Spleen (tissue), 11 donors: ENCODE measurements around the gene ABHD13. TPM values are rescaled to one million over a fixed set of nuclear protein-coding genes. Genes with fewer than 3 reads are reported as not detected.
"Not testable (repeated sequence)": the region's sequence is repeated elsewhere in the genome, so short reads cannot be mapped to it uniquely, and the experiment has no call there.

Source experiments
- DNase-seq: peaks from one replicate; pipeline ENCODE4 v3.0.0-alpha.2; 2020
- H3K27ac ChIP-seq, 8 donors: fragments of 200-600 bp; sonication (generic) in 7 of 8; 1 replicate in 4 of 8; 2 replicates in 4 of 8; pipeline versions ENCODE4 v1.5.0 to v1.8.0; 2016 to 2021; ENCODE audit warnings: inconsistent platforms in 4 of 8, mild to moderate bottlenecking in 4 of 8, moderate library complexity in 1 of 8
- H3K27me3 ChIP-seq, 7 donors: fragments of 200-600 bp; sonication (generic) in 6 of 7; replicated peaks in 1 of 7; 1 replicate in 4 of 7; 2 replicates in 3 of 7; pipeline versions ENCODE4 v1.5.0 to v1.8.0; 2016 to 2021; ENCODE audit warnings: inconsistent platforms in 3 of 7, mild to moderate bottlenecking in 1 of 7
- H3K36me3 ChIP-seq, 6 donors: fragments of 200-600 bp; sonication (generic) in 5 of 6; 1 replicate in 4 of 6; 2 replicates in 2 of 6; pipeline versions ENCODE4 v1.5.0 to v1.8.0; 2016 to 2021; ENCODE audit warnings: inconsistent platforms in 2 of 6
- H3K4me1 ChIP-seq, 6 donors: fragments of 200-600 bp; sonication (generic) in 5 of 6; 1 replicate in 3 of 6; 2 replicates in 3 of 6; pipeline versions ENCODE4 v1.5.0 to v1.8.0; 2016 to 2021; ENCODE audit warnings: inconsistent platforms in 3 of 6
- H3K4me3 ChIP-seq, 8 donors: fragments of 200-600 bp; sonication (generic) in 7 of 8; 1 replicate in 4 of 8; 2 replicates in 4 of 8; pipeline versions ENCODE4 v1.5.0 to v1.8.0; 2016 to 2021; ENCODE audit warnings: inconsistent platforms in 4 of 8, mild to moderate bottlenecking in 4 of 8, moderate library complexity in 2 of 8
- H3K9me3 ChIP-seq, 8 donors: fragments of 200-600 bp; sonication (generic) in 7 of 8; 1 replicate in 4 of 8; 2 replicates in 4 of 8; pipeline versions ENCODE4 v1.5.0 to v1.8.0; 2016 to 2021; ENCODE audit warnings: inconsistent platforms in 4 of 8
- CTCF ChIP-seq, 11 experiments: fragments of 200-600 bp in 7 of 11; fragments of 450-650 bp in 4 of 11; sonication (generic) in 4 of 11; IDR thresholded peaks in 8 of 11; conservative IDR thresholded peaks in 3 of 11; 1 replicate in 7 of 11; 2 replicates in 4 of 11; pipeline versions ENCODE4 v1.4.0 to v1.8.0; 2016 to 2021; ENCODE audit warnings: antibody characterized with exemption in 11 of 11, inconsistent platforms in 4 of 11, mild to moderate bottlenecking in 1 of 11
- POLR2A ChIP-seq, 3 donors: fragments of 450-650 bp; IDR thresholded peaks; one replicate each; pipeline ENCODE4 v1.5.1; 2017; ENCODE audit warnings: antibody characterized with exemption in 3 of 3, mild to moderate bottlenecking in 1 of 3
- POLR2AphosphoS5 ChIP-seq, 3 donors: sonication (generic); formaldehyde crosslinking; IDR thresholded peaks; one replicate each; pipeline ENCODE4 v1.5.1; 2017; ENCODE audit warnings: antibody characterized with exemption in 3 of 3
- whole genome bisulfite sequencing, 5 donors: extraction: QIAGEN DNeasy Blood & Tissue Kit in 3 of 5; methylation state at CpG; one replicate each; pipeline versions ENCODE4 v1.1.5 to v1.1.7; 2013 to 2018; 5-methylcytosine and 5-hydroxymethylcytosine counted together
- intact Hi-C: fragments of 100-400 bp; cut with DNase I; formaldehyde crosslinking; loops from one replicate; pipeline ENCODE4 v1.15.0; 2023; ENCODE audit warnings: low total_unique reads
- polyA plus RNA-seq, 3 donors: library from polyadenylated mRNA; stranded (reverse); fragments of 200-250 nt; gene quantifications; one replicate each; pipeline ENCODE4 v1.2.1, GENCODE V29; 2013
- total RNA-seq, 7 donors: library from RNA; depleted of rRNA in 3 of 7; stranded (reverse); fragments of >200 nt in 3 of 7; fragmentation: NEBNext Ultra II Directional in 4 of 7; extraction: Animal tissue kit (Norgen Biotek cat#: 25700) in 4 of 7; gene quantifications; one replicate each; pipeline versions ENCODE4 v1.1.0 to v1.2.1, GENCODE V29; 2016 to 2021
- donor health status: healthy with polysubstance abuse.
- donor health status: DM: no; HTN: no; CAD: no; lungs with moderate emphysema.
- donor health status: DM: no; HTN: no; CAD: no.
- donor health status: Bipolar disorder and iron deficiency.
- donor health status: healthy.
- donor health status: DM: no; HTN: no; CAD: no.
- donor health status: DM: yes; HTN: yes; CAD: no.

The ABHD13 gene
- total and polyA plus RNA-seq, 10 donors, result 4.8 to 22.6 (median 12.7) TPM

GRCh38 chr13:108263621-108264355 is 45.6 kb downstream of the ABHD13 start:
- H3K4me3 ChIP-seq, result no peak overlapping the region
- intact Hi-C loops, result no loop called here
- 78 to 88% (median 84%) methylated on average over 9 of the region's 9 CpGs for WGBS, 5 donors
- no peak for DNase-seq
- H3K9me3 ChIP-seq, result no peaks in the 10 kb centered on the region
- no peak for TF ChIP-seq CTCF (IDR thresholded peaks at IDR 0.05 in 8 of 11, conservative IDR thresholded peaks at IDR 0.05 in 3 of 11)
- no peak for TF ChIP-seq POLR2A (IDR thresholded peaks at IDR 0.05)
- no peak for TF ChIP-seq POLR2AphosphoS5 (IDR thresholded peaks at IDR 0.05)
- no peaks in the 10 kb centered on the region for H3K36me3 ChIP-seq
- no peaks in the 10 kb centered on the region for H3K27me3 ChIP-seq
- peaks cover 3 to 32% (median 22%) of the 10 kb centered on the region in 6 donors for H3K4me1 ChIP-seq
- no peak overlapping the region for H3K27ac ChIP-seq

- no peak for TF ChIP-seq CTCF (IDR thresholded peaks at IDR 0.05 in 8 of 11, conservative IDR thresholded peaks at IDR 0.05 in 3 of 11)
- TF ChIP-seq POLR2AphosphoS5 (IDR thresholded peaks at IDR 0.05), result peak in 1 of 3 donors; percentile 20
- peak; percentile 72 for DNase-seq
- Histone ChIP-seq H3K9me3 (no peaks in the 10 kb centered on the region), H3K27ac (peak overlapping the region; percentile 22 to 96 (median 88)), H3K4me1 (peaks cover 11 to 58% (median 45%) of the 10 kb centered on the region in 6 donors), H3K27me3 (no peaks in the 10 kb centered on the region), H3K4me3 (peak overlapping the region in 1 of 8 donors; percentile 68), H3K36me3 (no peaks in the 10 kb centered on the region)
- 22 to 32% (median 24%) methylated on average over 10 of the region's 10 CpGs for WGBS, 5 donors
- intact Hi-C loops, result no loop called here
These were observed 48.3 kb downstream of the ABHD13 start for GRCh38 chr13:108266321-108266990.

GRCh38 chr13:108267347-108267746 is 49.2 kb downstream of the ABHD13 start:
- DNase-seq, result no peak
- Histone ChIP-seq H3K27ac (peak overlapping the region in 7 of 8 donors; percentile 80 to 96 (median 90)), H3K9me3 (no peaks in the 10 kb centered on the region), H3K36me3 (no peaks in the 10 kb centered on the region), H3K4me1 (peaks cover 11 to 66% (median 48%) of the 10 kb centered on the region in 6 donors), H3K27me3 (no peaks in the 10 kb centered on the region), H3K4me3 (peak overlapping the region in 1 of 8 donors; percentile 68)
- intact Hi-C loops, result no loop called here
- 53 to 63% (median 60%) methylated on average over 4 of the region's 4 CpGs for WGBS, 5 donors
- TF ChIP-seq CTCF (IDR thresholded peaks at IDR 0.05 in 8 of 11, conservative IDR thresholded peaks at IDR 0.05 in 3 of 11) (no peak), POLR2A (IDR thresholded peaks at IDR 0.05) (no peak)

- 90 to 98% (median 94%) methylated on average over 3 of the region's 3 CpGs for WGBS, 5 donors
- intact Hi-C loops, H3K27me3 ChIP-seq: not testable (repeated sequence)
These were observed 49.7 kb downstream of the ABHD13 start for GRCh38 chr13:108267855-108268254.

More at GRCh38 chr13:108267855-108268254, 49.7 kb downstream of the ABHD13 start:
- not testable (repeated sequence) for H3K36me3 ChIP-seq, DNase-seq, H3K9me3 ChIP-seq
- H3K4me1 ChIP-seq, result peaks cover 11 to 71% (median 48%) of the 10 kb centered on the region in 6 donors
- H3K27ac ChIP-seq, result peak overlapping the region in 7 of 8 donors; percentile 80 to 96 (median 90)
- peak overlapping the region in 1 of 8 donors; percentile 68 for H3K4me3 ChIP-seq
